ENCODE data around the gene TM6SF1. TPM values are rescaled to one million over a fixed set of nuclear protein-coding genes. Genes with fewer than 3 reads are reported as not detected.

Gene TM6SF1
- polyA plus RNA-seq, 1 donor (not counting 4 experiments of a cell fraction or from before 2014, with no cell fraction given): 0.05 TPM

GRCh38 chr15:83063551-83063950 is 43.9 kb upstream of the TM6SF1 start:
- DNase-seq (ENCODE audit: low read depth, low spot score): no peak
- TF ChIP-seq EZH2 (IDR thresholded peaks at IDR 0.05; ENCODE audit: low read length): no peak
- TF ChIP-seq, protein P1, sequence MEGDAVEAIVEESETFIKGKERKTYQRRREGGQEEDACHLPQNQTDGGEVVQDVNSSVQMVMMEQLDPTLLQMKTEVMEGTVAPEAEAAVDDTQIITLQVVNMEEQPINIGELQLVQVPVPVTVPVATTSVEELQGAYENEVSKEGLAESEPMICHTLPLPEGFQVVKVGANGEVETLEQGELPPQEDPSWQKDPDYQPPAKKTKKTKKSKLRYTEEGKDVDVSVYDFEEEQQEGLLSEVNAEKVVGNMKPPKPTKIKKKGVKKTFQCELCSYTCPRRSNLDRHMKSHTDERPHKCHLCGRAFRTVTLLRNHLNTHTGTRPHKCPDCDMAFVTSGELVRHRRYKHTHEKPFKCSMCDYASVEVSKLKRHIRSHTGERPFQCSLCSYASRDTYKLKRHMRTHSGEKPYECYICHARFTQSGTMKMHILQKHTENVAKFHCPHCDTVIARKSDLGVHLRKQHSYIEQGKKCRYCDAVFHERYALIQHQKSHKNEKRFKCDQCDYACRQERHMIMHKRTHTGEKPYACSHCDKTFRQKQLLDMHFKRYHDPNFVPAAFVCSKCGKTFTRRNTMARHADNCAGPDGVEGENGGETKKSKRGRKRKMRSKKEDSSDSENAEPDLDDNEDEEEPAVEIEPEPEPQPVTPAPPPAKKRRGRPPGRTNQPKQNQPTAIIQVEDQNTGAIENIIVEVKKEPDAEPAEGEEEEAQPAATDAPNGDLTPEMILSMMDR (optimal IDR thresholded peaks at IDR 0.05 in 1 of 3, IDR thresholded peaks at IDR 0.05 in 1 of 3, conservative IDR thresholded peaks at IDR 0.05 in 1 of 3; ENCODE audit: extremely low read depth in 1 of 3, insufficient read depth in 2 of 3, low read length in 3 of 3): no peak
- H3K36me3 ChIP-seq (ENCODE audit: control insufficient read depth in 2 of 2, extremely low read depth in 1 of 2, insufficient read depth in 2 of 2, low read length in 2 of 2): peaks cover 0 to 19% of the 10 kb centered on the region in 2 experiments
- no peak overlapping the region for H3K4me3 ChIP-seq (ENCODE audit: control insufficient read depth in 2 of 3, extremely low read depth in 1 of 3, insufficient read depth in 2 of 3, low read depth in 1 of 3, low read length in 3 of 3)
- no peak overlapping the region for H3K27ac ChIP-seq (ENCODE audit: control insufficient read depth, insufficient read depth, low read length)
- H3K4me1 ChIP-seq (ENCODE audit: control insufficient read depth, extremely low read depth, insufficient read depth, low read length): peaks cover 38% of the 10 kb centered on the region
- no peaks in the 10 kb centered on the region for H3K9me3 ChIP-seq (ENCODE audit: control insufficient read depth, low read depth, low read length)
- H3K4me2 ChIP-seq (ENCODE audit: control insufficient read depth, extremely low read depth, insufficient read depth, low read depth, low read length): peak overlapping the region; percentile 46
- dilution Hi-C loops (cut with MboI; ENCODE audit: extremely low pct_ligation_motif_present, low sequenced_read_pairs): no loop called here
- no peak for FAIRE-seq
- H3K9me1 ChIP-seq (ENCODE audit: control insufficient read depth, extremely low read depth, insufficient read depth, low read length): peaks cover 6% of the 10 kb centered on the region
- H3K9ac ChIP-seq (ENCODE audit: control insufficient read depth, extremely low read depth, insufficient read depth, low read length): no peak overlapping the region
- peaks cover 20% of the 10 kb centered on the region for H4K20me1 ChIP-seq (ENCODE audit: control insufficient read depth, extremely low read depth, insufficient read depth, low read length)
- H2AFZ ChIP-seq (ENCODE audit: control insufficient read depth, low read length): no peak overlapping the region
- no peaks in the 10 kb centered on the region for H3K27me3 ChIP-seq (ENCODE audit: control insufficient read depth, extremely low read depth, insufficient read depth, low read length)
- peaks cover 79% of the 10 kb centered on the region for H3K79me2 ChIP-seq (ENCODE audit: control insufficient read depth, insufficient read depth, low read length)

- H2AFZ ChIP-seq (ENCODE audit: control insufficient read depth, low read length): no peak overlapping the region
- H3K9me3 ChIP-seq (ENCODE audit: control insufficient read depth, low read depth, low read length): no peaks in the 10 kb centered on the region
- H3K4me1 ChIP-seq (ENCODE audit: control insufficient read depth, extremely low read depth, insufficient read depth, low read length): peaks cover 38% of the 10 kb centered on the region
- peak overlapping the region; percentile 100 for H3K4me2 ChIP-seq (ENCODE audit: control insufficient read depth, extremely low read depth, insufficient read depth, low read depth, low read length)
- DNase-seq (ENCODE audit: low read depth, low spot score) (no peak), FAIRE-seq (no peak)
- peaks cover 15% of the 10 kb centered on the region for H4K20me1 ChIP-seq (ENCODE audit: control insufficient read depth, extremely low read depth, insufficient read depth, low read length)
- TF ChIP-seq EZH2 (IDR thresholded peaks at IDR 0.05; ENCODE audit: low read length): no peak
- TF ChIP-seq, protein P1 (optimal IDR thresholded peaks at IDR 0.05 in 1 of 3, IDR thresholded peaks at IDR 0.05 in 1 of 3, conservative IDR thresholded peaks at IDR 0.05 in 1 of 3; ENCODE audit: extremely low read depth in 1 of 3, insufficient read depth in 2 of 3, low read length in 3 of 3): no peak
- H3K27ac ChIP-seq (ENCODE audit: control insufficient read depth, insufficient read depth, low read length): peak overlapping the region; percentile 85
- peaks cover 66% of the 10 kb centered on the region for H3K79me2 ChIP-seq (ENCODE audit: control insufficient read depth, insufficient read depth, low read length)
- H3K9ac ChIP-seq (ENCODE audit: control insufficient read depth, extremely low read depth, insufficient read depth, low read length): peak overlapping the region; percentile 95
- peaks cover 6% of the 10 kb centered on the region for H3K9me1 ChIP-seq (ENCODE audit: control insufficient read depth, extremely low read depth, insufficient read depth, low read length)
- H3K36me3 ChIP-seq (ENCODE audit: control insufficient read depth in 2 of 2, extremely low read depth in 1 of 2, insufficient read depth in 2 of 2, low read length in 2 of 2): peaks cover 0 to 19% of the 10 kb centered on the region in 2 experiments
- no peaks in the 10 kb centered on the region for H3K27me3 ChIP-seq (ENCODE audit: control insufficient read depth, extremely low read depth, insufficient read depth, low read length)
- peak overlapping the region; percentile 64 to 98 (median 97) for H3K4me3 ChIP-seq (ENCODE audit: control insufficient read depth in 2 of 3, extremely low read depth in 1 of 3, insufficient read depth in 2 of 3, low read depth in 1 of 3, low read length in 3 of 3)
- dilution Hi-C loops (cut with MboI; ENCODE audit: extremely low pct_ligation_motif_present, low sequenced_read_pairs): no loop called here
Measured at GRCh38 chr15:83064859-83065258, 42.6 kb upstream of the TM6SF1 start.
